Pancreas (tissue), 10 donors: ENCODE results near the gene TAF6. TPM values are rescaled to one million over a fixed set of nuclear protein-coding genes. Genes with fewer than 3 reads are reported as not detected.

Source experiments
- ATAC-seq, 4 donors: fragments of 200-7000 bp; cut with Tn5 transposase; one replicate each; pipeline versions ENCODE4 v1.8.0 to v1.9.1; 2020; ENCODE audit warnings: mild to moderate bottlenecking in 4 of 4, moderate library complexity in 4 of 4
- DNase-seq, 6 donors: peaks; one replicate each; pipeline ENCODE4 v3.0.0-alpha.2; 2020
- FAIRE-seq: peaks from 2 replicates; lab custom pipeline; 2012; peaks lifted over from hg19 to GRCh38; lab: Jason Lieb, UNC
- H3K27ac ChIP-seq, 4 donors: fragments of 200-600 bp; sonication (generic); 1 replicate in 3 of 4; 2 replicates in 1 of 4; pipeline versions ENCODE4 v1.5.0 to v1.8.0; 2020
- H3K27me3 ChIP-seq, 4 donors: fragments of 200-600 bp; one replicate each; pipeline ENCODE4 v1.8.0; 2021
- H3K36me3 ChIP-seq, 3 donors: fragments of 200-600 bp; sonication (generic) in 1 of 3; one replicate each; pipeline versions ENCODE4 v1.5.0 to v1.8.0; 2020 to 2021
- H3K4me1 ChIP-seq, 3 donors: fragments of 200-600 bp; one replicate each; pipeline ENCODE4 v1.8.0; 2021
- H3K4me3 ChIP-seq, 4 donors: fragments of 200-600 bp; sonication (generic) in 2 of 4; one replicate each; pipeline versions ENCODE4 v1.5.0 to v1.8.0; 2020 to 2021
- H3K9me3 ChIP-seq, 4 donors: fragments of 200-600 bp; one replicate each; pipeline ENCODE4 v1.8.0; 2021
- CTCF ChIP-seq, 4 donors: fragments of 200-600 bp; sonication (generic) in 3 of 4; IDR thresholded peaks; one replicate each; pipeline versions ENCODE4 v1.5.0 to v1.8.0; 2021; ENCODE audit warnings: antibody characterized with exemption in 4 of 4
- WGBS, 2 donors: extraction: QIAGEN DNeasy Blood & Tissue Kit; methylation state at CpG; one replicate each; pipeline ENCODE4 v1.1.7; 2013; 5-methylcytosine and 5-hydroxymethylcytosine counted together
- intact Hi-C, 3 donors: fragments of 100-400 bp; cut with DNase I; formaldehyde crosslinking; loops; one replicate each; pipeline versions ENCODE4 v1.11.1 to v1.14.2; 2022
- polyA plus RNA-seq, 2 donors: library from polyadenylated mRNA; stranded (reverse); fragments of 200-250 nt; gene quantifications; one replicate each; pipeline ENCODE4 v1.2.3, GENCODE V29; 2013
- total RNA-seq, 6 donors: library from RNA; stranded (reverse); fragmentation: NEBNext Ultra II Directional in 4 of 6; extraction: Animal tissue kit (Norgen Biotek cat#: 25700) in 4 of 6; gene quantifications; one replicate each; pipeline versions ENCODE4 v1.2.1 to v1.2.4, GENCODE V29; 2021 to 2023
- donor health status: healthy with polysubstance abuse.
- donor health status: DM: no; HTN: no; CAD: no; lungs with moderate emphysema.
- donor health status: DM: no; HTN: no; CAD: no.
- donor health status: control.
- donor health status: control.
- donor health status: Bipolar disorder and iron deficiency.
- donor health status: DM: yes; HTN: yes; CAD: no.
- donor health status: DM: no; HTN: no; CAD: no.
- donor health status: DM: no; HTN: no; CAD: no.
- donor health status: DM: yes; HTN: yes; CAD: no.

The TAF6 gene
- total and polyA plus RNA-seq, 8 donors, result 11.7 to 39.6 (median 15.3) TPM

GRCh38 chr7:100095704-100096103 is 23.5 kb downstream of the TAF6 start:
- FAIRE-seq (no peak), ATAC-seq (no peak), DNase-seq (no peak)
- H3K9me3 ChIP-seq, result no peaks in the 10 kb centered on the region
- peaks cover 4 to 79% (median 38%) of the 10 kb centered on the region in 3 donors for H3K36me3 ChIP-seq
- no peak overlapping the region for H3K27ac ChIP-seq
- 94% methylated on average over 17 of the region's 17 CpGs for WGBS, 2 donors
- no peak for TF ChIP-seq CTCF (IDR thresholded peaks at IDR 0.05)
- H3K4me1 ChIP-seq, result peaks cover 0 to 9% (median 4%) of the 10 kb centered on the region in 3 donors
- intact Hi-C loops, result no loop called here
- H3K4me3 ChIP-seq, result no peak overlapping the region
- H3K27me3 ChIP-seq, result no peaks in the 10 kb centered on the region

GRCh38 chr7:100095289-100095688 is 23.9 kb downstream of the TAF6 start:
- intact Hi-C loops, result no loop called here
- 83% methylated on average over 9 of the region's 9 CpGs for WGBS, 2 donors
- peaks cover 0 to 9% (median 4%) of the 10 kb centered on the region in 3 donors for H3K4me1 ChIP-seq

GRCh38 chr7:100093925-100094486 is 25.2 kb downstream of the TAF6 start:
- H3K27ac ChIP-seq, result no peak overlapping the region

More at GRCh38 chr7:100095289-100095688, 23.9 kb downstream of the TAF6 start:
- no peaks in the 10 kb centered on the region for H3K9me3 ChIP-seq
- H3K27ac ChIP-seq, result no peak overlapping the region
- H3K4me3 ChIP-seq, result no peak overlapping the region
- TF ChIP-seq CTCF (IDR thresholded peaks at IDR 0.05), result no peak
- no peak for ATAC-seq
- no peak for DNase-seq
- H3K27me3 ChIP-seq, result no peaks in the 10 kb centered on the region
- H3K36me3 ChIP-seq, result peaks cover 4 to 79% (median 38%) of the 10 kb centered on the region in 3 donors
- FAIRE-seq, result no peak

GRCh38 chr7:100093498-100093897 is 25.7 kb downstream of the TAF6 start:
- H3K36me3 ChIP-seq, result peaks cover 4 to 69% (median 38%) of the 10 kb centered on the region in 3 donors
- no peak for TF ChIP-seq CTCF (IDR thresholded peaks at IDR 0.05)
- DNase-seq (no peak), FAIRE-seq (no peak), ATAC-seq (no peak)
- no peaks in the 10 kb centered on the region for H3K27me3 ChIP-seq
- H3K4me3 ChIP-seq, result no peak overlapping the region
- intact Hi-C loops, result no loop called here
- WGBS, 2 donors, result 67 to 68% methylated on average over 13 of the region's 13 CpGs
- no peak overlapping the region for H3K27ac ChIP-seq
- H3K4me1 ChIP-seq, result peaks cover 0 to 7% (median under 1%) of the 10 kb centered on the region in 3 donors
- H3K9me3 ChIP-seq, result no peaks in the 10 kb centered on the region

More at GRCh38 chr7:100093925-100094486, 25.2 kb downstream of the TAF6 start:
- H3K36me3 ChIP-seq, result peaks cover 4 to 74% (median 38%) of the 10 kb centered on the region in 3 donors
- H3K9me3 ChIP-seq, result no peaks in the 10 kb centered on the region
- WGBS, 2 donors, result 84 to 87% methylated on average over 16 of the region's 16 CpGs
- DNase-seq, result no peak
- H3K4me1 ChIP-seq, result peaks cover 0 to 8% (median 0%) of the 10 kb centered on the region in 3 donors
- no peak for FAIRE-seq
- no peak overlapping the region for H3K4me3 ChIP-seq
- intact Hi-C loops, result no loop called here
- no peak for TF ChIP-seq CTCF (IDR thresholded peaks at IDR 0.05)
- H3K27me3 ChIP-seq, result no peaks in the 10 kb centered on the region
- ATAC-seq, result peak in 1 of 4 donors; percentile 17

- Histone ChIP-seq H3K27me3 (no peaks in the 10 kb centered on the region), H3K9me3 (no peaks in the 10 kb centered on the region), H3K4me1 (peaks cover 0 to 7% (median 5%) of the 10 kb centered on the region in 3 donors), H3K4me3 (no peak overlapping the region), H3K27ac (no peak overlapping the region), H3K36me3 (peaks cover 4 to 64% (median 36%) of the 10 kb centered on the region in 3 donors)
- intact Hi-C loops, result no loop called here
- TF ChIP-seq CTCF (IDR thresholded peaks at IDR 0.05), result no peak
- ATAC-seq (no peak), DNase-seq (no peak), FAIRE-seq (no peak)
- WGBS, 2 donors, result 68 to 72% methylated on average over 8 of the region's 8 CpGs
Observed at GRCh38 chr7:100093054-100093453, 26.1 kb downstream of the TAF6 start.
